GM19467 (cell line): Measurements from ENCODE around the gene C20orf141.
"Not testable (repeated sequence)": the region's sequence is repeated elsewhere in the genome, so short reads cannot be mapped to it uniquely, and the experiment has no call there.

Experiments used
- ATAC-seq: cut with Tn5 transposase; IDR thresholded peaks from one replicate; pipeline ENCODE4 v1.9.1; 2021; ENCODE audit warnings: mild to moderate bottlenecking, moderate library complexity; ENCODE audit not compliant: unreplicated experiment

The C20orf141 gene

GRCh38 chr20:2799271-2799670, 15.5 kb upstream of the C20orf141 start:
- ATAC-seq, result no peak

GRCh38 chr20:2799688-2800520, 14.9 kb upstream of the C20orf141 start:
- ATAC-seq, result no peak

GRCh38 chr20:2800521-2801285, 14.1 kb upstream of the C20orf141 start, which contains the start of gene CPXM1:
TSS of gene CPXM1 (minus strand) at chr20:2800627. CDS start at chr20:2800572, 55 bp downstream.
- ATAC-seq, result peak; percentile 64

GRCh38 chr20:2801286-2801728, 13.5 kb upstream of the C20orf141 start:
- ATAC-seq, result no peak

- ATAC-seq, result no peak
These were observed 10.6 kb upstream of the C20orf141 start for GRCh38 chr20:2804041-2804828.

GRCh38 chr20:2804852-2805688, 9.7 kb upstream of the C20orf141 start:
- ATAC-seq, result no peak

- ATAC-seq, result no peak
These were observed 9.0 kb upstream of the C20orf141 start for GRCh38 chr20:2805689-2806350.

- no peak for ATAC-seq
These were observed 8.5 kb upstream of the C20orf141 start for GRCh38 chr20:2806351-2806701.

- no peak for ATAC-seq
These were observed 7.8 kb upstream of the C20orf141 start for GRCh38 chr20:2807019-2807418.

- not testable (repeated sequence) for ATAC-seq
These were observed 6.9 kb upstream of the C20orf141 start for GRCh38 chr20:2807929-2808328.

GRCh38 chr20:2809690-2810089, 5.1 kb upstream of the C20orf141 start:
- ATAC-seq, result no peak

GRCh38 chr20:2812189-2812588, 2.6 kb upstream of the C20orf141 start:
- no peak for ATAC-seq

- no peak for ATAC-seq
These were observed 711 bp upstream of the C20orf141 start for GRCh38 chr20:2814076-2814475.

- no peak for ATAC-seq
These were observed 584 bp downstream of the C20orf141 start for GRCh38 chr20:2815242-2815900.

GRCh38 chr20:2816030-2816582, 1.3 kb downstream of the C20orf141 start, which contains the start of gene TMEM239:
TSS of gene TMEM239 (plus strand) at chr20:2816364. CDS start at chr20:2816555, 191 bp downstream.
- ATAC-seq, result no peak

GRCh38 chr20:2816583-2817340, 2.0 kb downstream of the C20orf141 start:
- ATAC-seq, result no peak

- no peak for ATAC-seq
These were observed 2.5 kb downstream of the C20orf141 start for GRCh38 chr20:2817341-2817726.
